Fibroblast of skin of right biceps (primary cell): ENCODE results near the gene ATG2A.
A peak's percentile ranks its signal among the peaks of the same experiment; 100 is the strongest.

Experiments
- DNase-seq: peaks from one replicate; pipeline ENCODE4 v3.0.0-alpha.2; 2013

Gene ATG2A

GRCh38 chr11:64900774-64901173, 16.2 kb downstream of the ATG2A start:
- DNase-seq = no peak

DNA sequence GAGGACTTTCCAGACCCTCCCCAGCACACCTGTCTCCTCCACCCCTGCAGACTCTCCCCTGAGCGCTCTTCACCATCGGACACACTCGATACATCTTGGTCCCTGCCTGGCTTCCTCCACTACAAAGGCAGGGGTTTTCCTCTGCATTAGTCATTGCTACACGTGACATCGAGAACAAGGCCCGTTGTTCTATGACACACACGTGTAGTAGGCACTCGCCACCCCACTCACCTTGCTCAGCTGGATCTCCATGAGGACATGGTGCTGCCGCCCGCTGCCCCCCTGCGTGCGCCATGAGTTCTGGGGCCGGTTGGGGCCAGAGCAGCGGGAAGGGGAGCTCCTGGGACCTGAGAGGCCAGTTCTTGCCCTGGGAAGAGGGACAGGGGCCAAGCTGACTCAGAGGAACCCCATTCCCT, 16.7 kb downstream of the ATG2A start:
- DNase-seq = no peak

DNA sequence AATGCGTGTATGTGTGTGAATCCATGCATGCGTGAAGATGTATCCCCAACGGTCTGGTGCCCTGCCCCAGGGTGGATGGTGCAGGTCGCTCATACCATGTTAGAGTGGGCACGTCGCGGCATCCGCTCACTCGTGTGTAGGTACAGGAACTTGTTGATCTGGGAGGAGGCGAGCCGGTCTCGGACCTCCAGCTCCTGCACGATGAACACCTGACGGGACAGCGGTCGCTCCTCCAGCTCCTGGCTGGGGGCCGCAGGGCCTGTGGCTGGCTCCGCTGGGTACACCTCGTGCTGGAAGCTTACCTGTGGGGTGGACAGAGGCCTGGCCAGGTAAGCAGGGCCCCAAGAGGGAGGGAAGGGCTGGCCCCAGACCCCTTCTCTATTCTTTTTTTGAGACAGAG, 18.5 kb downstream of the ATG2A start:
- no peak for DNase-seq

DNA sequence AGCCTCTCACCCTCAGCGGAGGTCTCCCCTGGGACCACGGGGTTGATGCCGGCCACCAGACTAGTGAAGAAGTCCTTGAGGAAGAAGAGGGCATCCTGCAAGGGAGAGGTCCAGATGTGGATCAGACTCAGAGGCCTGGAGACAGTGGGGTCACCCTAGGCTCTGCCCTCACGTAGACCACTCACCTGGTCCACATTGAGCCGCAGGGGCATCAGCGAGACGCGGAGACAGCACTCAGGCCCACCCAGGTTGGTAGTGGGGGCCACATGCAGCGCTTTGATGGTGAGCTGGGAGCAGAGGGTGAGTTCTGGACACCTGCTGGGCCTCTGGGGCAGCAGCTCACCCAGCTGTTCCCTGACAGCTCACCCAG, 18.9 kb downstream of the ATG2A start:
- DNase-seq = no peak

- DNase-seq = no peak
Measured at GRCh38 chr11:64897381-64898075, 19.5 kb downstream of the ATG2A start.

DNA sequence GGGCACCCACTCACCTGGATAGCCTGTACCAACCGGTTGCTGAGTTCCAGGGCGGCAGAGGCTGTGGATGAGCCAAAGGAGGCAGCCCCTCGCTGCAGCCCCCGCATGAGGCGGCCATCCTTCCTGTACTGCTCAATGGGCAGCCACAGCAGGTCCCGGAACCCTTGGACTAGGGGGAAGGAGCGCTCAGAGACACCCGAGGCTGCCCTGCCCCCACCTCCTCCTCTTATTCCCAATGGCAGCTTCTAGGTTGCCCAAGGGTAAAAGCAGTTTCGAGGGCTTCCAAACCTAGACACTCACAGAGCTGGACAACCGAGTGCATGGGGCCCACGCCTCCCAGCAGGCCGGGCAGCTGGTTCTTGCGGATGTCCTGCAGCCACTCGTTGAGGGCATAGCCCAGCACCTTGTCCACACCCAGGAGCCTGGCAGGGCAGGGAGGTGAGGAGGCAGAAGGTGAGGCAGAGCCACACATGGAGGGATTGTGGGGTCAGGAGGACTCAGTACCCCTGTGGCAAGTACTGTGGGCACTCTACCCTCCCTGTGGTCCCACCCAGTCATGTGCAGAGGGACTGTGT, 20.5 kb downstream of the ATG2A start:
- DNase-seq = no peak

GRCh38 chr11:64894812-64895452, 22.1 kb downstream of the ATG2A start:
- DNase-seq = no peak

GRCh38 chr11:64894070-64894811, 22.8 kb downstream of the ATG2A start:
- peak; percentile 66 for DNase-seq

- DNase-seq = no peak
Measured at GRCh38 chr11:64893194-64894069, 23.6 kb downstream of the ATG2A start.

GRCh38 chr11:64892838-64893193, 24.2 kb downstream of the ATG2A start:
- no peak for DNase-seq

- no peak for DNase-seq
Measured at GRCh38 chr11:64892411-64892831, 24.6 kb downstream of the ATG2A start.

DNA sequence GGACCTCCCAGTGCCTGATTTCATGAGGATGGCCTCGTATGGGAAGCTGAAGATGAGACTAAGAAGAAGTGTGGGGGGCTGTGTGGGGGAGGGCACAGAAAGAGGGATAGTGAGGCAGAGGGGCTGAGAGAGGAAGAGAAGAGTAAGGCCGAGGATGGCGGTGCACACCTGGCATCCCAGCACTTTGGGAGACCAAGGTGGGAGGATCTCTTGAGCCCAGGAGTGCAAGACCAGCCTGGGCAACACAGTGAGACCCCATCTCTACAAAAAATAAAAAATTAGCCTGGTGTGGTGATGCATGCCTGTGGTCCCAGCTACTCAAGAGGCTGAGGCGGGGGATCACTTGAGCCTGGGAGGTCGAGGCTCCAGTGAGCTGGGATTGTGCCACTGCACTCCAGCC, 25.1 kb downstream of the ATG2A start:
- no peak for DNase-seq

DNA sequence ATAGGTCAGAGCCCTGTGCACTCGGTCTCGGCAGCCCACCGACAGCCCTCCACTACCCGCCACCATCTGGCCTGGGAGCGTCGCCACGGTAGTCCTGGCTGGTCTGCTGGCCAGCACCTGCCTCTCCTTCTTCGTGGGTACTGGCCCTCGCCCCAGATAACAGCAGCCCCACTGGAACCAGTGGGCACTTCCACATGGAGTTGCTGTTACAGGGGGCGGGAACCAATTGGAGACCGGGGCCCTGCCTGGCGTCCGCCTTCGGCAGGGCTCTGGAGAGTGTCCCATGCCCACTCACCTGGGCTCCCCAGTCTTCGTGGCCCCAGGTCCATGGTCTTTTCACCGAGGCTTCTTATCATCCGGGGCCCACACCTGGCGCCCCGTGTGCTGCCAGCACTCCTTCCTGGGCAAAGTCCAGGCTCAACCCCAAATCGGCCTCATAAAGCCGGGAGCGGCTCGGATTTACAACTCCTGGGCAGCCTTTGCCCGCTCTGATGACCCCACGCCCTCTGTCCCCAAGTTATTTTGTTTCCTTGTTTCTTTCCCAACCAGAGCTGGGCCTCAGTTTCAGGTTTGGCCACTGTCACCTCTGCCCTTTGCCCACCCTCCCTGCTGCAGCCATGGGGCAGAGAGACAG, 25.7 kb downstream of the ATG2A start:
- DNase-seq = no peak

- DNase-seq = no peak
Measured at GRCh38 chr11:64890522-64890939, 26.5 kb downstream of the ATG2A start.

- DNase-seq = no peak
Measured at GRCh38 chr11:64888729-64889511, 28.1 kb downstream of the ATG2A start.

DNA sequence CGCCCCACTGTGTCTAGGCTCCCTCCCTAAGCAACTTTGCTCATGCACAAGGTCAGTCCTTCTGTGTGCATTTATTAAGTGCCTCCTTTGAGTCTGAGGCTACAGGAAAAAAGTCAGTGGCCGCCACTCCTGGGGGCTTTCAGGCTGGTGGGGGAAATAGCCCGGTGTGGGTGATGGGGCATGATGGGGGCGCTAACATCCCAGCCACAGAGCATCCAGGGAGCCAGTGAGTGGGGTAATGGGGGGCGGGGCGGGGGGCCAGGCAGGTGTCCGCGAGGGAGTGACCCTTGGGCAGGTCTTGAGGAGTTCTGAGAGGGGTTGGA, 28.6 kb downstream of the ATG2A start:
- no peak for DNase-seq

- DNase-seq = peak; percentile 64
Measured at GRCh38 chr11:64887757-64888405, 29.1 kb downstream of the ATG2A start.

- DNase-seq = no peak
Measured at GRCh38 chr11:64887234-64887756, 29.7 kb downstream of the ATG2A start.

DNA sequence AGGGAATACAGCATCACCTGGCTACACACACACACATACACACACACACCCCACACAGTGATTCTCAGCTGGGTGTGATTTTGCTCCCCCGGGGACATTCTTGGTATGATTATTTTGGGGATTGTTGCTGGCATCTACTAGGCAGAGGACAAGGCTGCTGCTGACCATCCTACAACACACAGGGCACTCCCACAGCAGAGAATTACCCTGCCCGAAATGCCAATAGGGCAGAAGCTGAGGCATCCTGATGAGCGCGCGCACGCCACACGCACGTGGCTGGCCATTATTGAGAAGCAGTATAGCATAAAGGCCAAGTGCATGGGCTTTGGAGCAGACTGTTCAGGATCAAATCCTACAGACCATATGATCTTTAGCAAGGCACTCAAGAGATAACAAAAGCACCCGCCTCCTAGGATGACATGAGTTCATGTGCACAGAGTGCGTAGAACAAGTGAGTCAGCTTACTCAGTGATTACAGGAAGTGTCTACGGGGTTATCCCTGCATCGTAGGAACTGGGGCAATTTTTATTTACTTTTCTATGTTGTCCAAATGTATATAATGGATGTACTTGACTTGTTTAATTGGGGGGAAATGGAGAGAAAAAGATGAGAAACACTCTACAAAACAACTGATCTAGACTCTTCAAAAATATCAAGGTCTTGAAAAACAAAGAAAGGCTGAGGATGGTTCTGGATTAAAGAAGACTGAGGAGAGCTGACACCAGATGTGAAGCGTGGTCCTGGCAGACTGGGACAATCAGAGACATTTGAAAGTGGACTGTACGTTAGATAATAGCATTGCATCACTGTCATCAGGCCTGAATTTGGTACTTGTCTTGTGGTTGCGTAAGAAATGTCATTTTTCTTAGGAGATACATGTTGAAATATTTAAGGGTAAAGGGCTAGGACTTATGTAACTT, 31.4 kb downstream of the ATG2A start:
- DNase-seq = peak; percentile 56

GRCh38 chr11:64884019-64884418, 33.0 kb downstream of the ATG2A start:
- no peak for DNase-seq
